ENCODE data around the gene KRTAP10-2.
A peak's percentile ranks its signal among the peaks of the same experiment; 100 is the strongest.
"Not testable (repeated sequence)": the region's sequence is repeated elsewhere in the genome, so short reads cannot be mapped to it uniquely, and the experiment has no call there.

KRTAP10-2 gene, protein sequence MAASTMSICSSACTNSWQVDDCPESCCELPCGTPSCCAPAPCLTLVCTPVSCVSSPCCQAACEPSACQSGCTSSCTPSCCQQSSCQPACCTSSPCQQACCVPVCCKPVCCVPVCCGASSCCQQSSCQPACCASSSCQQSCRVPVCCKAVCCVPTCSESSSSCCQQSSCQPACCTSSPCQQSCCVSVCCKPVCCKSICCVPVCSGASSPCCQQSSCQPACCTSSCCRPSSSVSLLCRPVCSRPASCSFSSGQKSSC

DNA sequence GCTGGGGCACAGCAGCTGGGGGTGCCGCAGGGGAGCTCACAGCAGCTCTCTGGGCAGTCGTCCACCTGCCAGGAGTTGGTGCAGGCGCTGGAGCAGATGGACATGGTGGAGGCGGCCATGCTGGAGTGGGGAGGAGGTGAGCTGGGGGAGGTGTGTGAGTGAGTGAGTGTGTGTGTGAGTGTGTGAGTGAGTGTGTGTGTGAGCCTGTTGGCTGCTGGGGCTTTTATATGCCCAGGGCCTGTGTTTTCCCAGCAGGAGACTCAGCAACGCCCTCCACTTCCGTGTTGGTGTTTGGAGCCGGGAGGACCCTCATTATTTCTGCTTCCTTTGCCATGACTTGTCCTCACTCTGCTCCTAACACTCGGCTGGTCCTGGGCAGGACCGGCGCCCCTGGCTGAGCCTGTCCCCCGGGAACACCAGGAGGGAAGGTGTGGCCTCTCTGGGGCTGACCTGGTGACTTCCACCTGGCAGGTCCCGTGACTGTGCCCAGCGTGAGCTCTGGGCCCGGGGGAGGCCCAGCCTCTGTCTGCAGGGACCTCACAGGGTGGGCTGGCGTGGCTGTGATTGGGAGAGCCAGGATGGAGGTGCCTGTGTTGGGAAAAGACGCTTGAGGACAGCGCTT, at the start of gene KRTAP10-2:
KRTAP10-2 (minus strand) TSS at position 166 of the 622 bp plus-strand sequence; CDS start at position 119, 47 bp downstream.
- no peak for DNase-seq (ENCODE audit: low read depth in 3 of 3)

DNA sequence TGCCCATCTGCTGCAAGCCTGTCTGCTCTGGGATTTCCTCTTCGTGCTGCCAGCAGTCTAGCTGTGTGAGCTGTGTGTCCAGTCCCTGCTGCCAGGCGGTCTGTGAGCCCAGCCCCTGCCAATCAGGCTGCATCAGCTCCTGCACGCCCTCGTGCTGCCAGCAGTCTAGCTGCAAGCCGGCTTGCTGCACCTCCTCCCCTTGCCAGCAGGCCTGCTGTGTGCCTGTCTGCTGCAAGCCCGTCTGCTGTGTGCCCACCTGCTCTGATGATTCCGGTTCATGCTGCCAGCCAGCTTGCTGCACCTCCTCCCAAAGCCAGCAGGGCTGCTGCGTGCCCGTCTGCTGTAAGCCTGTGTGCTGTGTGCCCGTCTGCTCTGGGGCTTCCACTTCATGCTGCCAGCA, 49.8 kb upstream of the KRTAP10-2 start:
- not testable (repeated sequence) for DNase-seq (ENCODE audit: low read depth in 3 of 3)

DNA sequence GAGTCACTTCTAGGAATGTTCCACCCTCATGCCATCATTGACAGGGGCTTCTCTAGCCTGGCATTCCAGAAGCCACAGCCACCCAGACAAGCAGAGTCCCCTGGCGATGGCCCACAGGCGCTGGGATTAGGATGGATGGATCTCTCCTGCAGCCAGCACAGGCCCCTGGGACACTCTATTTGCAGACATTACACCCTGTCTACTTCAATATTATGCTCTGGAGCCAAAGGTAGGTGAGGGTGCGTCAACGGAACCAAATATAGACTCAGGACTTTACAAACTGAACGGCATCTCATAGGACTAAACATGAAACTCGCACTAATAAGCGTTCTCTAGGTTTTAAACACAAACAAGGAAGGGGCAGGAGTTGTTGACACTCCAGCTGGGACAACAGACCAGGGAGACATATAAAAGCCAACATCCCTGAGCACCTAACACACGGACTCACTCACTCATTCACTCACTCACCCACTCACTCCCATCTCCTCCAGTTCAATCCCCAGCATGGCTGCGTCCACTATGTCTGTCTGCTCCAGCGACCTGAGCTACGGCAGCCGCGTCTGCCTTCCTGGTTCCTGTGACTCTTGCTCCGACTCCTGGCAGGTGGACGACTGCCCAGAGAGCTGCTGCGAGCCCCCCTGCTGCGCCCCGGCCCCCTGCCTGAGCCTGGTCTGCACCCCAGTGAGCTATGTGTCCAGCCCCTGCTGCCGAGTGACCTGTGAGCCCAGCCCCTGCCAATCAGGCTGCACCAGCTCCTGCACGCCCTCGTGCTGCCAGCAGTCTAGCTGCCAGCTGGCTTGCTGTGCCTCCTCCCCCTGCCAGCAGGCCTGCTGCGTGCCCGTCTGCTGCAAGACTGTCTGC, 49.0 kb upstream of the KRTAP10-2 start, which contains the start of gene KRTAP10-7:
KRTAP10-7 (plus strand) TSS at position 480 of the 861 bp plus-strand sequence; CDS start at position 505, 25 bp downstream.
- DNase-seq (ENCODE audit: low read depth in 3 of 3), result not testable (repeated sequence)

DNA sequence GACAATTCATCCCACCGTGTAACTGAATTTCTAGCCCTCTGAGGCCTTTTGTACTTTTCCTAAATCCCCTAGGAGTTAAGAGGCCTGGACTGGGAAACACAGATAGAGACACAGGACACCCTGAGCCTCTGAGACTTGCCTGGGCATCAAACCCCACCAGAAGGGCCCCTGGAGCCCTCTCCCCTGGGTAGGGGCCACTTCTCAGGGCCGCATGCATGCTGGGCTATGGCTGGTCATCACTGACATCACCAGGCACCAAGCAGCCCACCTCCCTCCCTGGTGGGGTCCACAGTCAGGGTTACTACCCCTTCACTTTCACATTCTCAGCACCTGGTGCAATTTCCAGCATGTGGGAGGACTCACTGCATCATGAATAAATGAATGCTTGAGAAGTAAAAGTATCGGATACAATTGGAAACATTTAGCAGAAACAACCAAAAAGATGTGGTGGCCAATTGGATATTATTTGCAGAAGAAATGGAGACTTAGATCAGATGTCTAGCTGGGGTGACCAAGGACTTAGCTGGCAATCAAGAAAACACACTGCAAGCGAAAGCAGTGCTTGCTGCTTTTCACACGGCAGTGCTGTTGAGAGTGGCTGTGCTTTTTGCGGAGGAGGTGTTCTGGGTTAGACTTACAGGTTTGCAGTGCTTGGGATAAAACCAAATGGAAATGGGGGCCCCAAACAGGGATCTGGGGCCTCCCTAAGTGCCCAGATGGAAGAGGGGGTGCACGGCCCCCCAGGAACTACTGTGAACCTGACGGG, 48.1 kb upstream of the KRTAP10-2 start:
- DNase-seq (ENCODE audit: low read depth in 3 of 3), result no peak

DNA sequence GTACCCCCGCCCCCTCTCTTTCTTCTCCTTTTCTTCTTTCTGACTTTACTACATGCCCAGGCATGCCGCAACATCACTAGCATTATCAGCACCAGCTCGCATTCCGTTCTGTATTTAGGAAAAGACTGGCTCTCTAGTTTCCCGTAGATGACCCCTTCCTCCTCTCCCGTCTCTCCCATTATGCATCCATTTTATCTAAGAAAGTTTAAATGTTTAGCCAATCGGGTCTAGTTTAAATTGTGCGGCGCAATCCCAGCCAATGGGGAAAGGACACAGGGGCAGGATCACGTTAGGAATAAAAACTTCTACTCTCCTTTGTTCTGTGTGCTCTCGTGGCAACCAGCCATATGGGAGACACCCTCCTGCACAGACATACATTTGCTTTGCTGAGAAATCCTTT, 46.8 kb upstream of the KRTAP10-2 start:
- no peak for DNase-seq (ENCODE audit: low read depth in 3 of 3)

DNA sequence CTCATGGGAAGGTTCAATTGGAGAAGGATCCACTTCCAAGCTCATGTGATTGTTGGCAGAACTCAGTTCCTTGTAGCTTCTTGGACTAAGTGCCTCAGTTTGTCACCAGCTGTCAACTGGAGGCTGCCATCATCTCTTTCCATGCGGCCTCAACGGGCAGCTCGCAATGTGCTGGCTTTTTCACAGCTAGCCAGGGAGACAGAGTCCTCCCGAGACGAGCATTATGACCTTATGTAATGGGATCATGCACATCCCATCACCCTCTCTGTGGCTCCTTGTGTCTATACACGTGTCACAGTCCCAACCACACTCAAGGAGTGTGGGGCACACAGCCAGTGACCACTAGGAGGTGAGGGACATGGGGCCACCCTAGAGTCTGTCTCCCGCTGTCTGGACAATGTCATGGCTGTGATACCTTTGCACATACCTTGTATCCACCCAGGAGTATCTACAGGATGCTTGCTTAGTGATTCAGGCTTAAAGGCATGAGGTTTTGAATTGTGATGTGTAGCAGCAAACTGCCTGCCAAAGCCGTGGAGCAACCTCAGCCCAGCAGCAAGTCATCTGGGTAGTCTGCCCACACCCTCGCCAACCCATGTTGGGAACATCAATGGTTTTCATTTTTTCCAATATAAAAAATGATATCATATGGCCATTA, 44.9 kb upstream of the KRTAP10-2 start:
- no peak for DNase-seq (ENCODE audit: low read depth in 3 of 3)

DNA sequence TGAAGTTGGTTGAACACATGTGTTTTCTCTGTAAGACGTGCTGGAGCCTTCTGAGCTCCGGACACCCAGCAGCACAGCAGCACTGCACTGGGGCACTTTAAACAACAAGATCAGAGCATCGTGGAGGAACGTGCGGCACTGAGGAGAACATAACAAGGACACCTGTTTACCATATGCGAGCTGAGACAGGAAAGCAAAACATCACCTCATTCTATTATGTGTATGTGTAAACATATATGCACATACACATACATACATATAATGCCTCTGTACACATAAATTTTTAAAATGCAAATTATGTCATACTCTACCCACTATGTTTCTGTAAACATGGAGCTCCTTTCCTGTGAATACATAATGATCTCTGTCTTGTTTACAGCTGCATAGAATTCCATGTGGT, 44.2 kb upstream of the KRTAP10-2 start:
- DNase-seq (ENCODE audit: low read depth in 3 of 3), result no peak

DNA sequence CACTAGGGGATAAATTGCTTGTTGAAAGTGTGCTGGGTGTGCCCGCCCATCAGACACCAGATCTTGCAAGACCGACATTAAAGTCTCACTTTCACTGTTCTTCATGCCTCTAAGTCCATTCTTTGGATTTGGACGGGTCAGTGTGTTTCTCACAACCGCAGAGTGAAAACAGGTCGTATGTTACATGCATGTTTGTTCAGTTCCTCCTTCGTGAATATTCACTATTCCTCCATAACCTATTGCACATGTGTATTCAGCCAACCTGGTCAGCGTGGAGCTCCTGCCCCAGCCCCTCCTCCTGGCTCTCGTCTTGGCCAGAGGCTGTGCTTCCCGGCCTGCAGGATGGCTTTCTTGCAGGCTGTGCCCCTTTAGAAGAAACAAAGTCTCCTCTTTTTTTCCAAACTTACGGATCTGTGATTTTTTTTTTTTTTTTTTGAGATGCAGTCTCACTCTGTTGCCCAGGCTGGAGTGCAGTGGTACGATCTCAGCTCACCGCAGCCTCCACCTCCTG, 43.2 kb upstream of the KRTAP10-2 start:
- no peak for DNase-seq (ENCODE audit: low read depth in 3 of 3)

DNA sequence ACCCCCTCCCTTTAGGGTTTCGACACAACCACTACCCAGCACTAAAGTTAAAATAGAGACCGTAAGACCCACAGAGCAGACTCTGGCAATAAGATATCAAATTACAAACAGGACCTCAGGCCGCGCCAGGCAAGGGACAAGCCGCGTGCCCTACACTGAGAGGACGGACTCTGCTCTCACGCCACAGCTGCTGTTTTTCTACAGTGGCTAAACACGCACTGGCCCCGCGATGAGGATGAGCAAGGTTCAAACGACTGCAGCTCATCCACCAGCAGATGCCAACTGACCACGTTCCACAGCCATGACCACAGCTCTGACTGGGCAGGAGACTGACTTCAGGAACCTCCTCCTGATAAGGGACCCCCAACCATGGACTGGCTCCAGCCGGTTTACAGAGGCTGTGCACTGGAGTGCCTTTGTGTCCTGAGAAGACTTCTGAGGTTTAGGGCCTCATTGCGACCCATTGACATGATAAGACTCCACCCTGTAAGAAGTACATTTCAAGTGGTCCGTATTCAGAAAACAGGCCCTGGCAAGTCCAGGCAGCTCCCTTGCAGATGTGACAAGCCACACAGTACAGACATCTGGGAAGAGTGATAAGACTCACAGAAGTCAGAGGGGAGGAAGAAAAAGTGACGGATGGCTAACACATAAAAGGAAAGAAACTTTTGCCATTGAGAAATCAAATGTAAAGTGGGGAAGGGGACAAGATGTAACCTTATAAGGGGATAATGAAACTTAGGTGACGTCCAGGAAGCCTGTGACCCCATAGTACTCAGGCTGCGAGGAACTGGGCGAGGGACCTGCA, 42.5 kb upstream of the KRTAP10-2 start:
- no peak for DNase-seq (ENCODE audit: low read depth in 3 of 3)

DNA sequence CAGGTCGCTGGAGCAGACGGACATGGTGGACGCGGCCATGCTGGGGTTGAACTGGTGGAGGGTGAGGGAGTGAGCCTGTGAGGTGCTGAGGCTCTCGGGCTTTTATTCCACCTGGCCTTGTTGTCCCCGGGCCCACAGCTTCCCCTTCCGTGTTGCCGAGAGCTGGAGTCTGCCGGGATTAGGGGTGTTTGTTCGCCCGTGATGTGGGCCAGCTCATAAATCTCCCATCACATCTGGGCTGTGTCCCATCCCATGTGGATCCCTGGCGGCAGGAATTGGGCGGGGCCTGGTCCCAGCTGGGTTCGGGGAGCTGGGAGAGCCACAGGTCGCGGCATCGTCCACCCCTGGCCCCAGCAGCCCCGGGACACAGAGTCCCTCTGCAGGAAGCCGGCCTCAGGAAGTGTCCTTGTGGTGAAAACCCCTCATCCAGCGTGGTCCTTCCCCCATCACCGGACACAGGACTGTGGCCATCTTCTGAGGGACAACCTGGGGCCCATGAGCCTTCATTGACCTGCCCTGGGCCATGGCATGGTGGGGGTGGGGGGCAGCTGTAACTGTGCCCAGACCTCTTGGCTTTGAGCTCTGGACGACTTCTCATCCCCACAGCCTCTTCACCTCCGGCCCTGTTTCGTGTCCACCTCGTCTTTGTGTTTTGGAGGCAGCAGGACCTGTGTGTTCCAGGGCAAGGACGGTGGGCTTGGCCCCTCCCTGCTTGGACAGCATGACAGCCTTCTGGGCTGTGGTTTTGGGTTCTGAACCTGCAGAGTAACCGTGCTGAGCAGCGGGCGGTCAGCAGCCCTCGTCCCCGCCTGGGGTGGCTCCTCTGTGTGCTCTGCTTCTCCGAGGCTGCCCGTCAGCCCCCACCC, 41.4 kb upstream of the KRTAP10-2 start, which contains the start of gene KRTAP10-6:
KRTAP10-6 (minus strand) TSS at position 60 of the 866 bp plus-strand sequence; CDS start at position 39, 21 bp downstream.
- DNase-seq (ENCODE audit: low read depth in 3 of 3), result no peak

DNA sequence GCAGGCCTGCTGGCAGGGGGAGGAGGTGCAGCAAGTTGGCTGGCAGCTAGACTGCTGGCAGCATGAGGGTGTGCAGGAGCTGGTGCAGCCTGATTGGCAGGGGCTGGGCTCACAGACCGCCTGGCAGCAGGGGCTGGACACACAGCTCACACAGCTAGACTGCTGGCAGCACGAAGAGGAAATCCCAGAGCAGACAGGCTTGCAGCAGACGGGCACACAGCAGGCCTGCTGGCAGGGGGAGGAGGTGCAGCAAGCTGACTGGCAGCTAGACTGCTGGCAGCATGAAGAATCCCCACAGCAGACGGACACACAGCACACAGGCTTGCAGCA, 40.5 kb upstream of the KRTAP10-2 start:
- not testable (repeated sequence) for DNase-seq (ENCODE audit: low read depth in 3 of 3)

DNA sequence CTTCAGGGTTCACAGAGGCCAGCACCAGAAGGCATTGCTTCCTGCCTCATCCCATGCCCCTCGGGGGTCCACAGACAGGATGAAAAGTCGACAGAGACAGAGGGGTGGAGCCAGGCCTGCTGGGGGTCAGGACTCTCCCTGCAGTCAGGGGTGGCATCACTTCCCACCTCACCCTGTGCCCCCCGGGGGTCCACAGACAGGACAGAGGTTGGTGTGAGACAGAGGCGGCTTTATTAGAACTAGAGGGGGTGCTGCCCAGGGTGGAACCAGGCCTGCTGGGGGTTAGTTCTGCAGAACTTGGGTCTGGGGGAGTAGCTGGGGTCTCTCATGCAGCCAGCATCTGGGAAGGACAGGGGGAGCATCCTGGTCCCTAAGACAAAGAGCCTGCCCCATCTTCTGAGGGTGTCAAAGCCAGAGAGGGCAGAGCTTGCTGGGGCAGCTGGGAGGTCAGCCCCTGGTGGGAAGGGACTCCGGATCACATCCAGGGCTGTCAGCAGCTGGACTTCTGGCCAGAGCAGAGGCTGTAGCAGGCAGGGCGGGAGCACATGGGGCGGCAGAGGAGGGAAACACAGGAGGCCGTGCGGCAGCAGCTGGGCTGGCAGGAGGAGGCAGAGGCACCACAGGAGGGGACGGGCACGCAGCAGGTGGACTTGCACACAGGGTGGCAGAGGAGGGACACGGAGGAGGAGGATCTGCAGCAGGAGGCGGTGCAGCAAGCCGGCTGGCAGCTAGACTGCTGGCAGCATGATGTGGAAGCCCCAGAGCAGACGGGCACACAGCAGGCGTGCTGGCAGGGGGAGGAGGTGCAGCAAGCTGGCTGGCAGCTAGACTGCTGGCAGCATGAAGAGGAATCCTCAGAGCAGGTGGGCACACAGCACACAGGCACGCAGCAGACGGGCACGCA, 39.8 kb upstream of the KRTAP10-2 start:
- DNase-seq (ENCODE audit: low read depth in 3 of 3), result not testable (repeated sequence)

DNA sequence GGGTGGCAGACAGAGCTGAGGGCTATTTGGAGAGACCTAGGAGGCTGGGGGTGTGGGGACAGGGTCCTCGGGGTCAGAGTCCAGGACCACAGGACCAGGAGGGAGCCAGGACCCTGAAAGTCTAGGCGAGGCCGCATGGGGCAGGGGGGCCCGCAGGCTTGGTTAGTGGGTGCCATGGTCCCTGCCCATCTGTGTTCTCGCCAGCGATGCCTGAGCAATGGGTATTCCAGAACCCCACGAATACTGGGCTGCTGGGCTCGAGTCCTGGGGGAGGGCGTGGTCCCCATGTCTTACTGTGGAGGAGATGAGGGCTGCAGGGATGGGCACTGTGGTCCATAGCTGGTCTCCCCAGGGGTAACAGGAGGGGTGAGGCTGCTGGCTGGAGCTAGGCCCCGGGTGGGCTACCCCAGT, 39.0 kb upstream of the KRTAP10-2 start:
- no peak for DNase-seq (ENCODE audit: low read depth in 3 of 3)

DNA sequence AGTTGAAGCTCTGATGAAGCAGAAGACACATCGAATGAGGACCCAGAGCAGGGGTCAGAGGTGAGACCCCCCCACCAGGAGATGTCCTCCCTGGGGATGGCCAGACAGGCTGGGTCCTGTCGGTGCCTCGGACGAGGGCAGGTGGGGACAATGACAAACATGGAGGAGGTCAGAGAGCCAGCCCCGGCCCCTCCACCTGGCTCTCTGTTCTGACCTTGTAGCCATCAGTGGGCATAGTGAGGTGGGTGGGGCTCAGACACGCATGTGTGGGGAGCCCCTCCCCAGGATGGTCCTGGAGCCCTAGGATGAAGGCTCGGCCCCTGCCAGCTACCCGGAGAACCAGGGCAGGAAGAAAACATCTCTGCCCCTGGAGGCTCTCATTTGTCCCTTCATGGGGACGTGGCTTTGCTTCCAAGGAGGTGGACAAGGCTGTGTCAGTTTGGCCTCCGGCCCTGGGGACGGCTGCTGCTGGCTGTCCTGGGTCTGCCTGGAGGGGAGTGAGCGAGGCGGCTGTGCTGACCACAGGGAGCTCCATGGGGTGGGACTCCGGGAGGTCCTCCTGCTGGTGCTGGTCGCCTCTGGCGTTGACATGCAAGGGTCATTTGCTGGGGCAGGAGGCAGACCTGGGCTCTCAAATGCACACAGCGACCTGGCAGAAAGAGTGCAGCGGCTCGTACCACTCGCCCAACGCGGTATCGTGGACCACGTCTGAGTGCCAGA, 38.4 kb upstream of the KRTAP10-2 start:
- DNase-seq (ENCODE audit: low read depth in 3 of 3), result no peak

DNA sequence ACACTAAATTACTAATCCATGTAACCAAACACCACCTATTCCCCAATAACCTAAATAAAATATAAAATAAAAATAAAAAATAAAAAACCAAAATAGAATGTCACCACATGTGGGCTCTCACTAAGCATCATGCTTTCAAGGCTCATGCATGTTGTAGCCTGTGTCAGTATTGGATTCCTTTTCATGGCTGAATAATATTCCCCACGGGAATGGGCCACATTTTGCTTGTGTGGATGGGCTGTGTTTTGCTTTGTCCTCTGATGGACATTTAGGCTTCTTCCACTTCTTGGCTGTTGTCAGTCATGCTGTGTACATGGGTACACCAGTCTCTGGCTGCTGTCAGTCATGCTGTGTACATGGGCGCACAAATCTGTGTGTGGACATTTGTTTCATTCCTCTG, 37.8 kb upstream of the KRTAP10-2 start:
- no peak for DNase-seq (ENCODE audit: low read depth in 3 of 3)

DNA sequence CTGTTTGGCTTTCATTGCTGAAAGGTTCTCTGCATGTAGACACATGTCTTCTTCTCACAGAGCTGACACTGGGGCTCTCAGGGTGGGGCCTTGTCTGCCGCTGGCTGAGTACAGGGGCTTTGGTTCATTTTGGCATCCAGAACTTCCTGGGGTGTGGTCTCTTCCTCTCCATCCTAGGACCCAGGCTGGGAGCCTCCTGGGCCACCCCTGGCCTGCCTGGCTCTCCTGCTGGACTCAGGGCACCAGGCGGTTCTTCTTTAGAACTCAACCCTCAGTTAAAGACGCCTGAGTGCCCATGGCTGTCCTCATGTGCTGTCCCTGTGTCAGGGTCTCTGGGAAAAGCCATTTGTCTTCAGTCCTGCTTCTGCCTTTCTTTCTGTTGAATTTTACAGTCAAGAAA, 34.6 kb upstream of the KRTAP10-2 start:
- no peak for DNase-seq (ENCODE audit: low read depth in 3 of 3)

DNA sequence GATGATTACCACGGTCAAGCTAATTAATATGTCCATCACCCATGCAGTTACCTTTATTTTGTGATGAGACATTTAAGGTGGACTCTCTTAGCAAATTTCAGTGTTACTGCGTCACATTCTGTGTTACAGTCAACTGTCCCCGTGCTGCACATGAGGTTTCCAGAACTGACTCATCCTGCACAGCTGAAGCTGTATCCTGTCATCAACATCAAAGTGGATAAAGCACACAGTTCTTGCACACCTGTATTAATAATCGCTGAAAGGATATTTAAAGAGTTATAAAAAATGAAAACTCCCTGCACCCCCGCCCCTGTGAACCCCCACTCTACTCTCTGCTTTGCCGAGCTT, 32.5 kb upstream of the KRTAP10-2 start:
- DNase-seq (ENCODE audit: low read depth in 3 of 3), result peak in 1 of 3 experiments; percentile 13
